ENCODE data around the gene ETHE1. TPM values are rescaled to one million over a fixed set of nuclear protein-coding genes. Genes with fewer than 3 reads are reported as not detected.

The ETHE1 gene
- polyA plus RNA-seq, 1 experiment: 104 TPM

- Histone ChIP-seq H3K9me3 (ENCODE audit: control insufficient read depth, insufficient read depth, low read length) (no peaks in the 10 kb centered on the region; the same call in 1 of the 2 replicates), H3K27me3 (ENCODE audit: control insufficient read depth, insufficient read depth, low read length) (no peaks in the 10 kb centered on the region), H3K4me3 (ENCODE audit: low read depth, low read length) (no peak overlapping the region), H3K27ac (ENCODE audit: low read depth, low read length) (no peak overlapping the region)
- ChIA-PET CTCF (no interaction called here), POLR2A (interaction anchor here (0.7 kb wide), 1 partner anchor 27 kb away, joined by 4 read pairs; no protein-coding TSS in a partner anchor)
- no peak for TF ChIP-seq CTCF (IDR thresholded peaks at IDR 0.05; ENCODE audit: low read depth, low read length)
- DNase-seq (ENCODE audit: low read depth, low spot score): no peak
These were observed 33.7 kb upstream of the ETHE1 start for GRCh38 chr19:43560687-43561086.

GRCh38 chr19:43555185-43555770 lies 28.3 kb upstream of the ETHE1 start:
- peak; percentile 89 for TF ChIP-seq CTCF (IDR thresholded peaks at IDR 0.05; ENCODE audit: low read depth, low read length)
- Histone ChIP-seq H3K27ac (ENCODE audit: low read depth, low read length) (no peak overlapping the region), H3K9me3 (ENCODE audit: control insufficient read depth, insufficient read depth, low read length) (no peaks in the 10 kb centered on the region), H3K4me3 (ENCODE audit: low read depth, low read length) (no peak overlapping the region), H3K27me3 (ENCODE audit: control insufficient read depth, insufficient read depth, low read length) (no peaks in the 10 kb centered on the region)
- CTCF ChIA-PET: interaction anchor here (0.7 to 4.3 kb wide), 33 partner anchors 9 to 266 kb away, joined by 3 to 58 read pairs (median 6); partner anchors contain the start of genes IRGQ, PINLYP, XRCC1 and ZNF575
- DNase-seq (ENCODE audit: low read depth, low spot score): no peak
- POLR2A ChIA-PET: interaction anchor here (0.7 to 1.3 kb wide), 4 partner anchors 20 to 41 kb away, joined by 3 to 4 read pairs (median 3); partner anchors contain the start of genes IRGQ and ZNF575

GRCh38 chr19:43554317-43554895 lies 27.4 kb upstream of the ETHE1 start:
- H3K9me3 ChIP-seq (ENCODE audit: control insufficient read depth, insufficient read depth, low read length): no peaks in the 10 kb centered on the region
- H3K4me3 ChIP-seq (ENCODE audit: low read depth, low read length): no peak overlapping the region
- no peak for TF ChIP-seq CTCF (IDR thresholded peaks at IDR 0.05; ENCODE audit: low read depth, low read length)
- ChIA-PET CTCF (interaction anchor here (0.7 to 4.3 kb wide), 29 partner anchors 9 to 267 kb away, joined by 3 to 58 read pairs (median 6); partner anchors contain the start of genes IRGQ, PINLYP, XRCC1 and ZNF575), POLR2A (interaction anchor here (0.7 to 1.3 kb wide), 3 partner anchors 21 to 42 kb away, joined by 3 to 4 read pairs (median 3); partner anchors contain the start of genes IRGQ and ZNF575)
- H3K27ac ChIP-seq (ENCODE audit: low read depth, low read length): no peak overlapping the region
- no peaks in the 10 kb centered on the region for H3K27me3 ChIP-seq (ENCODE audit: control insufficient read depth, insufficient read depth, low read length)
- DNase-seq (ENCODE audit: low read depth, low spot score): no peak

- Histone ChIP-seq H3K4me3 (ENCODE audit: low read depth, low read length) (no peak overlapping the region), H3K27me3 (ENCODE audit: control insufficient read depth, insufficient read depth, low read length) (no peaks in the 10 kb centered on the region), H3K9me3 (ENCODE audit: control insufficient read depth, insufficient read depth, low read length) (no peaks in the 10 kb centered on the region), H3K27ac (ENCODE audit: low read depth, low read length) (no peak overlapping the region)
- no peak for DNase-seq (ENCODE audit: low read depth, low spot score)
- TF ChIP-seq CTCF (IDR thresholded peaks at IDR 0.05; ENCODE audit: low read depth, low read length): no peak
- ChIA-PET POLR2A (no interaction called here), CTCF (interaction anchor here (1.0 to 3.7 kb wide), 8 partner anchors 12 to 256 kb away, joined by 3 to 58 read pairs (median 8); partner anchors contain the start of genes PINLYP and XRCC1)
These were observed 26.7 kb upstream of the ETHE1 start for GRCh38 chr19:43553656-43554055.

GRCh38 chr19:43552616-43553015 lies 25.6 kb upstream of the ETHE1 start:
- no peaks in the 10 kb centered on the region for H3K9me3 ChIP-seq (ENCODE audit: control insufficient read depth, insufficient read depth, low read length)
- POLR2A ChIA-PET: no interaction called here
- CTCF ChIA-PET: interaction anchor here (0.5 to 1.5 kb wide), 2 partner anchors 24 to 100 kb away, joined by 3 to 4 read pairs; no protein-coding TSS in a partner anchor
- no peak for TF ChIP-seq CTCF (IDR thresholded peaks at IDR 0.05; ENCODE audit: low read depth, low read length)
- no peak overlapping the region for H3K27ac ChIP-seq (ENCODE audit: low read depth, low read length)
- DNase-seq (ENCODE audit: low read depth, low spot score): no peak
- H3K4me3 ChIP-seq (ENCODE audit: low read depth, low read length): no peak overlapping the region
- H3K27me3 ChIP-seq (ENCODE audit: control insufficient read depth, insufficient read depth, low read length): no peaks in the 10 kb centered on the region

Measured in AG04450 (cell line).